ENCODE data around the gene ZNF792.
"Not testable (repeated sequence)": the region's sequence is repeated elsewhere in the genome, so short reads cannot be mapped to it uniquely, and the experiment has no call there.

- TF ChIP-seq CTCF (IDR thresholded peaks at IDR 0.05); EZH2 (IDR thresholded peaks at IDR 0.05; ENCODE audit: borderline replicate concordance, insufficient read depth, low read depth, low read length, poor library complexity, severe bottlenecking): not testable (repeated sequence)
Measured at GRCh38 chr19:34920090-34920786, 43.8 kb downstream of the ZNF792 start.

All from B cell (primary cell).